Uterus (tissue), 4 donors: ENCODE results near the gene TCERG1. TPM values are rescaled to one million over a fixed set of nuclear protein-coding genes. Genes with fewer than 3 reads are reported as not detected.

Experiments
- DNase-seq, 2 donors: peaks; one replicate each; pipeline ENCODE4 v3.0.0-alpha.2; 2019 to 2020
- H3K27ac ChIP-seq, 2 donors: fragments of 200-600 bp; sonication (generic); 1 replicate in 1 of 2; 2 replicates in 1 of 2; pipeline ENCODE4 v1.5.1; 2016 to 2018
- H3K27me3 ChIP-seq, 2 donors: fragments of 200-600 bp; sonication (generic); one replicate each; pipeline ENCODE4 v1.5.1; 2018 to 2019; ENCODE audit warnings: control low read depth in 1 of 2
- H3K36me3 ChIP-seq, 2 donors: fragments of 200-600 bp; sonication (generic); one replicate each; pipeline ENCODE4 v1.5.1; 2019; ENCODE audit warnings: control low read depth in 1 of 2
- H3K4me1 ChIP-seq, 2 donors: fragments of 200-600 bp; sonication (generic); one replicate each; pipeline ENCODE4 v1.5.1; 2018 to 2019; ENCODE audit warnings: control low read depth in 1 of 2
- H3K4me3 ChIP-seq, 2 donors: fragments of 200-600 bp; sonication (generic); 1 replicate in 1 of 2; 2 replicates in 1 of 2; pipeline ENCODE4 v1.5.1; 2018 to 2019; ENCODE audit warnings: mild to moderate bottlenecking in 1 of 2
- H3K9me3 ChIP-seq, 2 donors: fragments of 200-600 bp; sonication (generic); one replicate each; pipeline ENCODE4 v1.5.1; 2019; ENCODE audit warnings: control low read depth in 1 of 2
- POLR2A ChIP-seq, 2 donors: fragments of 450-650 bp; IDR thresholded peaks; one replicate each; pipeline ENCODE4 v1.6.1; 2016; ENCODE audit warnings: antibody characterized with exemption in 2 of 2, mild to moderate bottlenecking in 1 of 2, moderate library complexity in 1 of 2
- intact Hi-C: fragments of 100-400 bp; cut with DNase I; formaldehyde crosslinking; loops from one replicate; pipeline ENCODE4 v1.15.1; 2023; ENCODE audit warnings: low total_unique reads
- total RNA-seq, 4 donors: library from RNA; depleted of rRNA in 3 of 4; stranded (reverse); fragments of >200 nt in 3 of 4; gene quantifications; one replicate each; pipeline versions ENCODE4 v1.1.0 to v1.2.4, GENCODE V29; 2014 to 2023
- TF ChIP-seq, protein P1 (sequence below), 4 experiments: fragments of 200-600 bp in 2 of 4; fragments of 450-650 bp in 2 of 4; sonication (generic) in 2 of 4; IDR thresholded peaks; one replicate each; pipeline ENCODE4 v1.5.1; 2016 to 2019; ENCODE audit warnings: antibody characterized with exemption in 4 of 4, mild to moderate bottlenecking in 2 of 4, moderate library complexity in 1 of 4
- donor health status: DM: yes; HTN: yes; CAD: no.

Gene TCERG1
- total RNA-seq, 4 donors from 2014 or later, result 49.7 to 109 (median 77.7) TPM

DNA sequence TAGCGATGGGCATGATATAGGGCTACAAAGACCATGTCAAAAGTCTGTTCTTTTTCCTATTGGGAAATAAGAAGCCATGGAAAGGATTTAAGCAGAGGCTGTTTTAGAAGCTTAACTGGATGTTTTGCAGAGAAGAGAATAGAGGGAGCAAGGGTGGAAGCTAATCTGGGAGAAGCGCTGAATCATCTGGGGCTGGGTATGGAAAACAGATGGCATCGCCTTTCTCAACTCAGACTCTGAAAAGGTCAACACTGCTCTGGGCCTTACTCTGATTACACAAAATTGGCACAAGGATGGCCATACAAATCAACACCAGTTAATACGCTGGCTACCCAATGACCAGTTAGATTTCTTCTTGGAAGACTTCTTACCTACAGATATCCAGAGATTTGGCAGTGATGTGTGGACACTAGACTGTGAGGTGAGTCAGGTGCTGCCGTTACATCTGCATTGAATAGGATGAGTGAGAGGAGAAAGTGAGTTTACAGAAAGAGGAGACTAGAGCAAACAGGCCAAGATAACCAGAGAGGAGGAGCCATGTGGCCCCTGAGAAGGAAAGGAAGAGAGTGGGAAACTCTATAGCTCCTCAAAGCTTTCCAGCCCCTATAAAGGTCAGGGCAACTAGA is 6.2 kb upstream of the TCERG1 start:
- no peak overlapping the region for H3K4me3 ChIP-seq
- no peak overlapping the region for H3K27ac ChIP-seq
- no peaks in the 10 kb centered on the region for H3K36me3 ChIP-seq
- no peaks in the 10 kb centered on the region for H3K4me1 ChIP-seq
- no peaks in the 10 kb centered on the region for H3K9me3 ChIP-seq
- intact Hi-C loops, result no loop called here
- TF ChIP-seq POLR2A (IDR thresholded peaks at IDR 0.05), result no peak
- TF ChIP-seq, protein P1, sequence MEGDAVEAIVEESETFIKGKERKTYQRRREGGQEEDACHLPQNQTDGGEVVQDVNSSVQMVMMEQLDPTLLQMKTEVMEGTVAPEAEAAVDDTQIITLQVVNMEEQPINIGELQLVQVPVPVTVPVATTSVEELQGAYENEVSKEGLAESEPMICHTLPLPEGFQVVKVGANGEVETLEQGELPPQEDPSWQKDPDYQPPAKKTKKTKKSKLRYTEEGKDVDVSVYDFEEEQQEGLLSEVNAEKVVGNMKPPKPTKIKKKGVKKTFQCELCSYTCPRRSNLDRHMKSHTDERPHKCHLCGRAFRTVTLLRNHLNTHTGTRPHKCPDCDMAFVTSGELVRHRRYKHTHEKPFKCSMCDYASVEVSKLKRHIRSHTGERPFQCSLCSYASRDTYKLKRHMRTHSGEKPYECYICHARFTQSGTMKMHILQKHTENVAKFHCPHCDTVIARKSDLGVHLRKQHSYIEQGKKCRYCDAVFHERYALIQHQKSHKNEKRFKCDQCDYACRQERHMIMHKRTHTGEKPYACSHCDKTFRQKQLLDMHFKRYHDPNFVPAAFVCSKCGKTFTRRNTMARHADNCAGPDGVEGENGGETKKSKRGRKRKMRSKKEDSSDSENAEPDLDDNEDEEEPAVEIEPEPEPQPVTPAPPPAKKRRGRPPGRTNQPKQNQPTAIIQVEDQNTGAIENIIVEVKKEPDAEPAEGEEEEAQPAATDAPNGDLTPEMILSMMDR (IDR thresholded peaks at IDR 0.05), result no peak
- no peaks in the 10 kb centered on the region for H3K27me3 ChIP-seq
- DNase-seq, result no peak

DNA sequence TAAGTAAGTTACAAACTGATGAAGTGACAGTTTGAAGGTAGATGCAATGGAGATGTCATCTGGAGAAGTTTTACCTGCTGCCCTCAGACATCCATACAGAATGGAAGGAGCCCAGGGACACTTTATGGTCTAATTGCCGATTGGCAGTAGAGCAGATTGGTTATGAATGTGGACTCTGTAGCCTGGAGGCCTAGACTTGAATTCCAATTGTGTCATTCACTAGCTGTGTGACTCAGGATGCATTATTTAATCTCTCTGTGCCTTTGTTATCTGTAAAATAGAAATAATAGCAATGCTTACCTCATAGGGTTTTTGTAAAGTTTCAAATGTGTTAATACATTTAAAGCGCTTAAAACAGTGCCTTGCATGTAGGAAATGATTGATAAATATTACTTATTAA is 5.2 kb upstream of the TCERG1 start:
- Histone ChIP-seq H3K9me3 (no peaks in the 10 kb centered on the region), H3K27ac (no peak overlapping the region), H3K4me1 (no peaks in the 10 kb centered on the region), H3K27me3 (no peaks in the 10 kb centered on the region), H3K36me3 (no peaks in the 10 kb centered on the region), H3K4me3 (no peak overlapping the region)
- no peak for TF ChIP-seq POLR2A (IDR thresholded peaks at IDR 0.05)
- TF ChIP-seq, protein P1 (IDR thresholded peaks at IDR 0.05), result no peak
- intact Hi-C loops, result no loop called here
- no peak for DNase-seq

DNA sequence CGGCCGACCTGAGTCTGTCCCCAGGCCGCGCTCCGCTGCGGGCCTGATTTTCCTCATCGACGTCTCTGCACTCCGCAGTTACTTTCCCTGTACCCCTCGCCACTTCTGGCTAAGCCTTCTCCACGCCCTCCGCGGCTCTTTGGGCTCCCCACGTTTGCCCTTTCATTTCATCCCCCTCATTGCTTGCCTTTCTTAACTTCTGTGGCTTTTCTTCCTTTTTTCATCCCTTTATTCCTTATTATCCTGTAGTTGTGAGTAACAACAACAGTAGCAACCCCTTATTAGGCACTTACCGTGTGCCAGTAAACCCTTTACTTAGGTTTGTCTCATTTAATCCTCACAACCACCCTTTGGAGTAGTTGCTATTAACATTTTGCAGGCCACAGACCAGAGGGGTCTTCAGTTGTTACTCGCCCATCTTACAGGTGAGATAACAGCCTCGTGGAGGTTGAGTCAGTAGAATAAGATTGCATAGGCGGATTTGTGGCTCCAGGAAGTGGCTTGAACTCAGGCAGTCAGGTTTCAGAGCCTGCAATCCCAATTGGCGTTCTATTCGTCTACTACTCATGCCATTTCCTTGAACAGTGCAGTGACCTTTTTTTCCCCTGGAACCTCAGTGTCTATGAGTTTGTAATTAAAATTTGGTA is 724 bp downstream of the TCERG1 start:
- Histone ChIP-seq H3K36me3 (no peaks in the 10 kb centered on the region), H3K9me3 (no peaks in the 10 kb centered on the region), H3K27ac (peak overlapping the region; percentile 84 to 85), H3K4me3 (peak overlapping the region; percentile 95 to 99), H3K27me3 (no peaks in the 10 kb centered on the region), H3K4me1 (peaks cover 0 to 5% of the 10 kb centered on the region in 2 donors)
- TF ChIP-seq, protein P1 (IDR thresholded peaks at IDR 0.05), result no peak
- no peak for TF ChIP-seq POLR2A (IDR thresholded peaks at IDR 0.05)
- intact Hi-C loops, result no loop called here
- DNase-seq, result no peak

DNA sequence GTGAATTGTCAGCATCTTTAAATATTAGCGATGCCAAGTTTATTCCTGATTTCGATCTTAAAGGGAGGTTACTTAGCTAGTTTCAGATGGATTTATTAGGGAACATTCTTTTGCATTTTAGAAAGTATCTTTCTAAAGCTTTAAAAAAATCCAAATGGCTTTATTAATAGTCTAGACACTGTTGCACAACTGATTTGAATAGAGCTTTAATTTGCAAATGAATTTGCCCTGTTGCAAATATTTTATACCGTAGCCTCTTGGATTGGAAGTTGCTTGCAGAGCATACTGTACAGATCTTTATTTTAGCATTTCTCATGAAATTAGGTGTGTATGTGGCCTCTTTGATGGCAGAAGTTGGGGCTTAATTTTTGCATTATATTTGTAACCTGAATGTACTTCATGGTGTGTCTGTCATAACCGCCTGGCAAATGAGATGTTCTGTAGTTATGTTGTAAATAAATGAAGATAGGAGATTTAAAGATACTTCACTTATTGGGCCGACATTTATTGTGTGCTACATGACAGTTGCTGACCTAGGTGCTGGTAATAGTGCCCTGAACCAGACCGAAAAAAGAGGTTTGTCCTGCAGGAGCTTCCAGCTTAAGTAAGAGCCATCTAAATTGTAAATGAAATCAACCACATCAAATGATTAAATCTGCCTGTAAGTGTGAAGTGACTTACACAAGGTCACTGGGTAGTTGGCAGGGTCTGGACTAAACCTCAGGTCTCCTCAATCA is 1.8 kb downstream of the TCERG1 start:
- intact Hi-C loops, result no loop called here
- H3K4me3 ChIP-seq, result no peak overlapping the region
- H3K36me3 ChIP-seq, result no peaks in the 10 kb centered on the region
- H3K4me1 ChIP-seq, result peaks cover 0 to 5% of the 10 kb centered on the region in 2 donors
- H3K27ac ChIP-seq, result no peak overlapping the region
- TF ChIP-seq, protein P1 (IDR thresholded peaks at IDR 0.05), result no peak
- no peak for TF ChIP-seq POLR2A (IDR thresholded peaks at IDR 0.05)
- H3K9me3 ChIP-seq, result no peaks in the 10 kb centered on the region
- no peaks in the 10 kb centered on the region for H3K27me3 ChIP-seq
- DNase-seq, result no peak

DNA sequence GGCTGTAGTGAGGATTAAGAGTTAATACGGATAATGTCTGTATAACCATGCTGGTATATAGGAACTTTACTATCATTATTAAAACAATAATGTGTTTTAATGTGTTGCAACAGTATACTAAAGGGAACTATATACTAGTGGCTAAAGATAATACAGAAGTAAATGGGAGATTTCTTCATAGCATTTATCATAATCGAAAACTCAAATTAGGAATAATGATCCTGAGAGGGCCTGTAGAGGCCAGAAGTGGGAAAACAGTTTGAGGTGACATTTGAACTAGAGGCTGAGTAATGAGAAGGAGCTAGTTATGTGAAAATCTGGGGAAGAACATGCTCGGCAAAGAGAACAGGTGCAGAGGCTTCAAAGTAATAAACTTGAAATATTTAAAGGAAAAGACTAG is 2.9 kb downstream of the TCERG1 start:
- no peak for TF ChIP-seq POLR2A (IDR thresholded peaks at IDR 0.05)
- TF ChIP-seq, protein P1 (IDR thresholded peaks at IDR 0.05), result no peak
- H3K27me3 ChIP-seq, result no peaks in the 10 kb centered on the region
- no peaks in the 10 kb centered on the region for H3K9me3 ChIP-seq
- H3K4me3 ChIP-seq, result no peak overlapping the region
- peaks cover 0 to 5% of the 10 kb centered on the region in 2 donors for H3K4me1 ChIP-seq
- DNase-seq, result no peak
- intact Hi-C loops, result no loop called here
- no peak overlapping the region for H3K27ac ChIP-seq
- no peaks in the 10 kb centered on the region for H3K36me3 ChIP-seq
